ENCODE measurements around the gene APBB2.
"Not testable (repeated sequence)": the region's sequence is repeated elsewhere in the genome, so short reads cannot be mapped to it uniquely, and the experiment has no call there.

The APBB2 gene

GRCh38 chr4:41057467-41057866 lies 156.9 kb downstream of the APBB2 start:
- DNase-seq: no peak

- DNase-seq: no peak
These were observed 162.1 kb downstream of the APBB2 start for GRCh38 chr4:41052287-41052686.

- no peak for DNase-seq
These were observed 163.2 kb downstream of the APBB2 start for GRCh38 chr4:41050880-41051775.

GRCh38 chr4:41050116-41050515 lies 164.2 kb downstream of the APBB2 start:
- DNase-seq: no peak

- DNase-seq: not testable (repeated sequence)
These were observed 165.2 kb downstream of the APBB2 start for GRCh38 chr4:41049176-41049575.

GRCh38 chr4:41044791-41045190 lies 169.6 kb downstream of the APBB2 start:
- DNase-seq: no peak

- no peak for DNase-seq
These were observed 170.2 kb downstream of the APBB2 start for GRCh38 chr4:41044165-41044564.

- no peak for DNase-seq
These were observed 170.9 kb downstream of the APBB2 start for GRCh38 chr4:41043465-41043864.

- DNase-seq: no peak
These were observed 172.8 kb downstream of the APBB2 start for GRCh38 chr4:41041551-41041950.

- DNase-seq: no peak
These were observed 175.0 kb downstream of the APBB2 start for GRCh38 chr4:41039317-41039716.

GRCh38 chr4:41038304-41038703 lies 176.0 kb downstream of the APBB2 start:
- no peak for DNase-seq

- no peak for DNase-seq
These were observed 185.2 kb downstream of the APBB2 start for GRCh38 chr4:41029098-41029497.

- no peak for DNase-seq
These were observed 185.8 kb downstream of the APBB2 start for GRCh38 chr4:41028392-41029076.

- no peak for DNase-seq
These were observed 187.4 kb downstream of the APBB2 start for GRCh38 chr4:41026971-41027370.

- DNase-seq: no peak
These were observed 188.5 kb downstream of the APBB2 start for GRCh38 chr4:41025824-41026223.

GRCh38 chr4:41024556-41025491 lies 189.5 kb downstream of the APBB2 start:
- DNase-seq: no peak

- DNase-seq: no peak
These were observed 192.2 kb downstream of the APBB2 start for GRCh38 chr4:41022116-41022515.

GRCh38 chr4:41015016-41015675 lies 199.2 kb downstream of the APBB2 start:
- no peak for DNase-seq

- DNase-seq: no peak
These were observed 200.2 kb downstream of the APBB2 start for GRCh38 chr4:41014158-41014557.

GRCh38 chr4:41013746-41014145 lies 200.6 kb downstream of the APBB2 start:
- DNase-seq: no peak

- DNase-seq: no peak
These were observed 201.4 kb downstream of the APBB2 start for GRCh38 chr4:41012911-41013310.

- no peak for DNase-seq
These were observed 202.0 kb downstream of the APBB2 start for GRCh38 chr4:41012293-41012692.

- no peak for DNase-seq
These were observed 204.9 kb downstream of the APBB2 start for GRCh38 chr4:41009411-41009810.
